GM18505 (cell line): ENCODE results near the gene MEGF11.

Experiments used
- ATAC-seq: cut with Tn5 transposase; IDR thresholded peaks from one replicate; pipeline ENCODE4 v1.9.1; 2021; ENCODE audit not compliant: unreplicated experiment
- POLR2A ChIP-seq: IDR thresholded peaks from 4 replicates; pipeline ENCODE4 v1.6.1; 2011; ENCODE audit warnings: borderline replicate concordance; ENCODE audit not compliant: insufficient read depth, insufficient read length; ENCODE audit errors: extremely low read depth

The MEGF11 gene

DNA sequence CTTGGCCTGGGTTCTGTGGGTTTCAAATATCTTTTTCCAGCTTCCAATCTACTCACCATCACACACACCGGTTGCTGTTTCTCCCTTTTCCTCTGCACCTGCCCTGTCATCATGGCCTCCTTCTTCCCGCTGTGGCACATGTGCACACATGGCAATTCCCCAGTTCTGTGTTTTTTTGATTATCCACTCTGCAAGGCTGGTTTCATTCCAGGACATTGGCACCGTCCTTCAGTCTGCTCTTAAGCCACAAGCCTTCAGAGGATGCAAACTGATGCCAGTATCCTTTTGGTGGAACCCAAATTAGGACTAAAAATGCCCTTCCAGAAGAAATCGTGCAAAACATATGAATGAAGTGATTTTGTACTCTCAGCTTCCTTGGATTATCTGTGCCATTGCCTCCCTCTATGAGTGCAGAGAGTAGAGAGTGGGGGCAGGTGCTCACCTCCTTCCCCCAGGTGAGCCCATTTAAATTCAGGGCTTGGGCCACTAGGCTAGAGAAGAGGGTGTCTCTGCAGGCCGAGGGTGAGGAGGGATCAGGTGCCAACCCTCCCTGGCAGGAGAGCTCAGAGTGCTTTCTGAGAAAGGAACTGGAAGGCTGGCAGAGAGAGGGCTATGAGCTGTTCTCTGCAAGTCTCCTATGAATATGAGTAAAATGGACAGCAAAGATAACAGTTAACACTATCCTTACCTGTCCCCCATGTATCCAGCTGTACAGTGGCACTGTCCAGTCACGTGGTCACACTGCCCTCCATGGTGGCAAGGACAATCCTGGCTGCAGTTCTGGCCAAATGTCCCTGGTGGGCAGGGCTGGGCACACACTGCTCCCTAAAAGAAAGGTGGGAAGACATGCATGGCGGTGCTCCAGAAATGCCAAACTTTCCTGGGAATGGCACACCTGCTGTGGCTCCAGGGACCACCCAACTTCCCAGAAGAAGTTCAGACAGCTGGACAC lies 283.4 kb downstream of the MEGF11 start:
- no peak for ATAC-seq
- no peak for TF ChIP-seq POLR2A

DNA sequence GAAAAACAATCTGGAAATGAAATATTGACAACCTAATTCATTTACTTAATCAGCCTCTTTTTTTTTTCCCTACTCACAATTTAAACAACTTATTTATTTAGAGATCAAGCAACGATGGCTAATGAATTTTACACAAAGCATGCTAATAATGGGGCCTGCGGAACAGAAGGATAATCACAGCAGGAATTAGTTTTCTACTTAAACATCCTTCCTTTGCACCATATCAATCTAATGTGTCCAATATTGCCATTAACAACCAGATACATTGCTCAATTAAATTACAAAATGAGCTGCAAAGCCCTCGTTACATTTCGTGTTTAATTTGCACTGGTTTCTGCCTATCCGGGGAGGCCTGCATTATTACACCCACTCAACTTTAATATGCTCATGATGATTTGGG lies 285.0 kb downstream of the MEGF11 start:
- no peak for ATAC-seq
- TF ChIP-seq POLR2A = no peak

DNA sequence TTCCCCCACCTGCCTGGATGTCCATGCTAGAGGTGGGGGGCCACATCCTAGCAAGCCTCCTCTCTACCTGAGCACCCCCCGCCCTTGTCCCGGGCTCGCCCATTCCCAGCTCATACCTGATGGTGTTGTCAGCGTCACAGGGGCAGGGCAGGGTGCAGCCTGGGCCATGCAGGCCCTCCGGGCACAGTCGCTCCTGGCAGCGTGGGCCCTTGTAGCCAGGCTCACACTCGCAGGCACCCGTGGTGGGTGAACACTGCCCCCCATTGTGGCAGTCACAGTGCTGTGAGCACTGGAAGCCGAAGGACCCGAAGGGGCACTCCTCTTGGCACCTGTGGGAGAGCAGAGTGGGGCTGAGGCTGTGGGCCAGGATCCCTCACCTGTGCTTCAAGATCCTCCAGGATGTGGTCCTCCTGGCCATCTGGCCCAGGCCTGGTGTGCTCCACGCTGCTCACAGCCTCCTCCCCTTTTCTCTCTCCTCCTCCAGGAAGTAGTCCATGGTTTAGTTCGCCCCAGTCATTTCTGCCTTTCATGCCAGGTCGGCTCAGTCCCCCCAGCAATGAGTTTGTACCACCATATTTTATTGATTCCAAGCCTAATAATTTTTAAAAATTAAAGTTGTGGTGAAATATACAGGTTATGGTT lies 288.6 kb downstream of the MEGF11 start:
- no peak for ATAC-seq
- no peak for TF ChIP-seq POLR2A

DNA sequence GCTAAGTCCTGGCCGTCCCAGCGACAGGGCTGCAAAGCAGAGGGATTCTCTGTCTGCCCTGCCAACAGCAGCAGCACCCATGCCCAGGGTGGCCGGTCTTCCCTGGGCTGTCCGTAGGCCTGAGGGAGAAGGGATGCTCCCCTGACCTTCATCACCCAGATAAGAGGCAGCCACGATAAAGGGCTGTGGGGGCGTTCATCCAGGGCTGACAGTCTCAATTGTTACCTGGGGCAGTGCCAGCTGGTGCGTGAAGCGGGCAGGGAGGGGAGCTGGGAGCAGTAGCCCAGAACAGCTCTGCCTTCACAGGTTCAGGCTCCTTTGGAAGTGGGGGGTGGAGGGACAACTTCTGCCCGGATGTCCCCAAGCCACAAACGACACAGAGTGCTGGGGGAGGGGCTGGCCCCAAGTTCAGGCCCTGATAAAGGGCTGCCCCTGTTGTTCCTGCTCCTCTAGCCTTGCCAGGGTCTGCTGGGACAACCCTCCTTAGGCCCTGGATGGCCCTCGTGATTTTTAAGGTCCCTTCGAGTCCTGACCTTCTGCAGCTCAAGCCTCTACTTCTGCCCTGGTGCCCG lies 289.6 kb downstream of the MEGF11 start:
- no peak for TF ChIP-seq POLR2A
- ATAC-seq = no peak

DNA sequence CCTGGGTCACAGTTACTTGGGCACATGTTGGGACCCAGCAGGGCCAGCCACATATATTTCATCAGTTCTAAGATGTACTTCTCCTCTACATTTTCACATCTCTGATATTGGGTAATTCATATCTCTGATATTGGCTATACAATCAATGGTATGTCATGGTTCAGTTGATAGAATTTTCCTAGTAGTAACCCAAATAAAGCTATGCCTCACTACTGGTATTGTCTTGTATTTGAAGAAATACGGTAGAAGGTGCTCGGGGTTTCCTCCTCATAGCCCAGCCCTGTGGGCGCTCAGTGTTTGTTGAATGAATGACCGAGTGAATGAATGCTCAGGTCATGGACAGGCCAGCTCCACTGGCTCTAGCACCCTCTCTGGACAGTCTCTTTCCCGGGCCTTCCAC lies 290.2 kb downstream of the MEGF11 start:
- no peak for ATAC-seq
- no peak for TF ChIP-seq POLR2A

DNA sequence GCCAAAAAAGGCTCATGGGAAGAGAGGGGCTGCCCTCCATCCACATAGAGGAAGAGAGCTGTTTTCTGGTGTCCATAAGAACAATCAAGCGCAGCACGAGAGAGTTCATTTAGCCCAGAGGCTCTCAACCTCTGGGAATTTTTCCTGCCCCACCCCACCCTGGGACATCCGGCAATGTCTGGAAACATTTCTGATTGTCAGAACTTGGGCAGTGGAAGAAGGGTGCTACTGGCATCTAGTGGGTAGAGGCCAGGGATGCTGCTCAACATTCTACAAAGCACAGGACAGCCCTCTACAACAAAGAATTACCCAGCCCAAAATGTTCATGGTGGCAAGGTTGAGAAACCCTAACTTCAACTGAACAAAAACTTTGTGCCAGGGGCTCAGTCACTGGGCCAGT lies 291.4 kb downstream of the MEGF11 start:
- TF ChIP-seq POLR2A = no peak
- no peak for ATAC-seq

DNA sequence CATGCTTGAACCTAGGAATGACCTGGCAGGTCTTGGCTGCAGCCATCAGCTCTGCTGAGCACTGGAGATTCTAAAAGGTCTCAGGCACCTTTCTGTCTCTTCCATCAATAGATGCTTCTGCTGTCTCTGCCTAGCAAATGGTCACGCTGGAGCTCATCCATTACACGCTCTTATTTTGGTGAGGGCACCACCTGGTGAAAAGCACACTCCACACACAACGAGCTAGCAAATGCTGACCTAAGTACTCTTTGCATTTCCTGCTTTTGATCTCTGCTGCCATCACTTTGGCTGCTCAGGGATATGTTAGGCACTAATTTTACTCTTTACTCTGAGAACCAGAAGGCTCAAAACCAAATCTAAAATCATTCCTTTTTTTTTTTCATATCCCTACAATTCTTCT lies 293.0 kb downstream of the MEGF11 start:
- TF ChIP-seq POLR2A = no peak
- no peak for ATAC-seq

DNA sequence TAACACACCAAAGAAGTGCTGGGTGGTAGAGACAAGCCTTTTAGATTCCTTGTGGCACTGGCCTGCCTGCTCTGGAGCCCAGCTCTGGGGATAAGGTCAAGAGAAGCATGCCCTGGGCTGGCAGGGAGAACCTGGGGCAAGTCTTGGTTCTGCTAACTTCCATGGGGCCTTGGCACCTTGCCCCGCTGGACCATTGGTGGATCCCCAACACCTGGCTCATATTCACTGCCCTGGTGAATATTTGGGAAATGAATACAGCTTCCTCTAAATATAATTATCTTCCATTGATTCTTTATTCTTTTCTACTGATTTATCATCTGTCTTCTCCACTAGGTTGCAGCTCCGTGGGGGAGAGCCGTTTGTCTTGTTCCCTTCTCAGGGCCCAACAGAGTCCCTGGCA lies 294.7 kb downstream of the MEGF11 start:
- TF ChIP-seq POLR2A = no peak
- ATAC-seq = no peak

DNA sequence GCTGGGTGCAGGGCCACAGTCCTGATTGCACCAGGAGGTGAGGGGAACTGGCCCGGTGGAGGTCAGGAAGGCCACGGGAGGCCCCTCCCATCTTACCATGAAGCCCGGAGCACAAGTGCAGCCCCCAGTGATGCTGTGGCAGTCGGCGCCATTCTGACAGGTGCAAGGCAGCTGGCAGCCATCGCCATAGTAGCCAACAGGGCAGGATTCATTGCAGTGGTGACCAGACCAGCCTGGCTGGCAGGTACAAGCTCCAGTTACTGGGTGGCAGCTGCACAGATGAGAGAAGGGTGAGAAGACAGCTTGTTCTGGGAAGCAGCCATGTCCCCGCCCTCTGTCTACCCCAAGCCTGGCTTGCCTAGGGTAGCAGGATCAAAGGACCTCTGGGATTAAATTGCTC lies 296.1 kb downstream of the MEGF11 start:
- no peak for TF ChIP-seq POLR2A
- no peak for ATAC-seq

DNA sequence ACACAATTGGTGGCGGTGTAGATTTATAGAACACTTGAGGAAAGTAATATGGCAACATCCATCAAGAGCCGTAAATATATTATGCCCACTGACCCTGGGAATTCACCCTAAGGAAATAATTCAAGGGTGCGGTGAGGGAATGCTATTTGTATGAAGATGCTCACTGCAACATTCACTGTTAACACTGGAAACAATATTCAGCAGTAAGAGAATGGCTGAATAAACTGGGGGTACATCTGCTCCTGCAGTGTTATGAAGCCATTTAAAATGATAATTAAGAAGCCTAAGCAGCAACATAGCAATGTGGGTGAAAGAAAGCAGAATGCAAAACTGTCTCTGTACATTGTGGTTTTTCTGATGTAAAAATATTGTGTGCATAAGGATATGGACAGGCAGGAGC lies 296.7 kb downstream of the MEGF11 start:
- no peak for TF ChIP-seq POLR2A
- ATAC-seq = no peak

DNA sequence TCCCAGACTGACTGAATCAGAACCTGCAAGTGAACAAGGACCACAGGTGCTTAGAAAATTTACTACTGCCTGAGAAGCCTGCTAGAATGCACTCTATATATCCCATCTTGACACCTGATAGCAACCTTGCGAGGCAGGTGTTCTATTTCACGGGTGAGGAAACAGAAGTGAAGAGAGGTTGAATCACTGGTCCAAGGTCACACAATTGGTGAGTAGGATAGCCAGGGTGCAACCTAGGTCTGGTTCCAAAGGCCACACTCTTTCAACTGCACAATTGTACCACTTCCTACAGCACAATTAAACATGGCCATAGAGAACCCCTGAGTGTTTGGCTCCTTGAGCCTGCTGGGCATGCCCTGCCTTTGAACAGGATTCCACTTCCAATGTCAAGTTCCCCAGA lies 297.2 kb downstream of the MEGF11 start:
- no peak for ATAC-seq
- TF ChIP-seq POLR2A = no peak

DNA sequence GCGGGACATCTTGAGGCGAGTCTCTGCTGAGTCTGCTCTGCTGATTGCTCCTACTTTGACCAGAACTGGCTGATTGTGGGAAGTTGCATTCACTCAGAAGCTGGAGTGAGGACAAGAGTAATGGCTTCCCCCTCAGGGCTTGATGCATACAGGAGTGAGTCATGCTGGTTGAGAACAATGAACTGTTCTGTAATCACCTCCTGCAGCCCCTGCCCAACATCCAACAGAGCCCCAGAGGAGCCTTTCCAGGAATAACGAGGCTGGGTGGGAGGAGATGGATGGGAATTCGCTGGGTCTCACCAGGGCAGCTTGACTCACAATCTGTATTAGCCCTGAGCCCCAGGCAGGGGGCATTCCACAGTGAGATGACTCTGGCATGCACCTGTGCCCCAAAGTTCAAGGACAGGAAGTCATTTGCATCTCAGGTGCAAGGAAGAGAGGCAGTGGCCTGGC lies 299.2 kb downstream of the MEGF11 start:
- TF ChIP-seq POLR2A = no peak
- no peak for ATAC-seq

DNA sequence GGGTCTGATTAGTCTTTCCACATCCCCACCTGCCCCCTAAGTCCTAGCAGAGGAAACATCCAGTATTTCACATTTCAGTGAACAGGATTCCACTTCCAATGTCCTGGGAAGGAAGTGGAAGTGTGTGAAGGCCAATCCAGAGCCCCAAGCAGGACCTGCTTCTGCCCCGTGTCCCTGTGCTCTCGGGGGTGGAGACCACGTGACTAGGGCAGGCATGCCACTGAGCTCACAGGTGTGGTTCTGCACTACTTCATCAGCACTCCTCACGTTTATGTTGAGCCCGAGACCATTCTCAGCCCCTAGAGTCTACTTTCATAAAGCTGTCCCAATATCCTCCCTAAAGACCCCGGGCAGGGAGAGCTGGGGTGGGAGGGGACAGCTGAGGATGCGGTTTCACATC lies 299.9 kb downstream of the MEGF11 start:
- no peak for TF ChIP-seq POLR2A

DNA sequence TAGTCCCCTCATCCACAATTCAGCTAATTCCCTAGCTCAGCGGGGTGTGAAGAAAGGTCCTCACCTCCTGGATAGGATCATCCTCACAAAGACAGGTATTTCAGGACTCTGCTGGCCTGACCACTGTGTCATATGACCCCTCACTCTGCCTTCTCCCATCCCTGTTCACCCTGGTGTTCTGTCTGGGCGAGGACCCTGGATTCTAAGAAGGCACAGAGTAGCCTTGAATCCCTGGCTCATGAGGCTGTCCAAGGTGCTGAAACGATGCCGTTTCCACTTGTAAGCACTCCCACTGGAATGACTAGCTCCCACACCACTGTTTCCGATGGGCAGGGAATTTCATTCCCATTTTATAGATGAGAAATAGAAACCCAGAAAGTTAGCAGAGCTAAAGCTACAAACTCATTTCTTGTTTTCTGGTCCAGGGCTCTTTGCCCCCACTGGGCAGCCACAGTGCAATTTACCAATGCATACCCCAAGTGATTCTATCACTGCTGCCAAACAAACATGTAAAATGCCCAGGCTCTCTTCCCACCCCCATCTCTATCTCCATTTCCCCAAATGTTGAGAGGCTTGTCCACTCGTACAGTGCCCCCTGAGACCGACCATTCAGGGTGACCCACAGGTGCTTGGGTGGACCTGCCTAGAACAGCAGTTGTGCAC lies 301.0 kb downstream of the MEGF11 start:
- TF ChIP-seq POLR2A = no peak
- ATAC-seq = no peak

More for the DNA sequence above, 299.9 kb downstream of the MEGF11 start:
- ATAC-seq = no peak

DNA sequence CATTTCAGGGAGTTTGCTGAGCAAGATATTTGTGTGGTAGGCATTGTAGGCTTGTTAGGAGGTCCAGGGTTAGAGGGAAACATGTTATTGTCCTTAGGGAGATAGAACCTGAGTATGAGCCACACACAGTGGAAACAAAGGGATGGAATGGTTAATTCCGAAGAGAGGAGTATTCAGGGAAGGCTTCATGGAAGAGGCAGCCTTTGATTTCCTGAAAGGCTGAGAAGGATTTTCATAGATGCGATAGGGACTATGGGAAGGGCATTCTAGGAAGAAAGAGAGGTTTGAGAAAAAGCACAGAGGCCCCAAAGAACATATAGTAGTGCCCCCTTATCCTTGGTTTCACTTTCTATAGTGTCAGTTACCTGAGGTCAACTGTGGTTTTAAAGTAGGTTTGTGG lies 302.5 kb downstream of the MEGF11 start:
- no peak for ATAC-seq
- TF ChIP-seq POLR2A = no peak
